Iris pigment epithelial cell (primary cell): ENCODE results near the gene RALGPS2.
A peak's percentile ranks its signal among the peaks of the same experiment; 100 is the strongest.
"Not testable (repeated sequence)": the region's sequence is repeated elsewhere in the genome, so short reads cannot be mapped to it uniquely, and the experiment has no call there.

ENCODE experiments used
- DNase-seq: peaks from one replicate; pipeline ENCODE4 v3.0.0-alpha.2; 2011; ENCODE audit warnings: low read depth

RALGPS2 gene

DNA sequence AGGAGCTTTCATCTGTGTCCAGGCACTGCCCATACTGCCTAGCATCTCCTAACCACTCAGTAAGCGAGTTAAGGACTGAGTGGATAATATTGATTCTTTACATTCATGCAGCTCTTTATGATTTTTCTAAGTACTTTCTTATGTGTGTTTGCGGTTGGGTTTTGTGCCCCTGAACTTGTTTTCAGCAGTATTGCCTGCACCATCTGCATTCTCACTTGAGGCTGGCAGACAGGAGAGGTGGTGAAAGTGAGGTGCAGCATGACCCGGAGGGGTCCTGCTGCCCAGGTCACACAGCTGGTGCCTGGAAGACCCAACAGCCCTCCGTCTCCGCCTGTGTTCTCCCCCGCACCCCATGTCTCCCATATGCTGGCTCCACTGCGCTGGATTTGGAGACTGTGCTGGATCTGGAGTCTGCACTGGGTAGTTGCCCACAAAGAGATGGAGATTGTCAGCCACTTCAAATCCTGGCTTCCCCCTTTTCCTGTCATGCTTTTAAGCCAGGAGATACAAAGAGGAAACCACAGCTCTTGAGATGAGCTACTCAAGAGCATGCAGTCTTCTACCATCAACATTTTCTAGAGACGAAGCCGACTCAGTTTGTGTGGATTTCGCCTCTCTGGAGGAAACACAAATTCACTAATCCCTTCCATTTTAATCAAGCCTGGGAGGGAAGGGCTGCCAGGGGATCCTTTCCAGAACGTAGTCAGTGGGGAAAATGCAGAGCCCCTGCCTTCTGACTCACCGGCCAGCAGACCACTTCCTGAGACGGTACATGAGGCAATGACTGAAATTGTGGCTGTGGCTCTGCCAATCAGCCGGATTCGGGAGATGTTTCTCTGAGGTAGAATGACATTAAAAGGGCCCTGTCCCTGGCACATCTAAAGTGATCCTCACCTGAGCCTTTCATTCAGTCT, 217.5 kb downstream of the RALGPS2 start:
- peak; percentile 55 for DNase-seq

DNA sequence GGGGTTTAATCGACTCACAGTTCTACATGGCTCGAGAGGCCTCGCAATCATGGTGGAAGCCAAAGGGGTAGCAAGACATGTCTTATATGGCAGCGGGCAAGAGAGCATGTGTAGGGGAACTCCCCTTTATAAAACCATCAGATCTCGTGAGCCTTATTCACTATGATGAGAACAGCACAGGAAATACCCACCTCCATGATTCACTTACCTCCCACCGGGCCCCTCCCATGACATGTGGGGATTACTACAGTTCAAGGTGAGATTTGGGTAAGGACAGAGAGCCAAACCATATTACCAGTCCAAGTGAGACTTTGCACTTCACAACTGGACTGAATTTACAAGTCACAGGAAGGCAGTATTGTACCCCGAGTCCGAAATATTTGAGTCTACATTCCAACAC, 219.7 kb downstream of the RALGPS2 start:
- no peak for DNase-seq

DNA sequence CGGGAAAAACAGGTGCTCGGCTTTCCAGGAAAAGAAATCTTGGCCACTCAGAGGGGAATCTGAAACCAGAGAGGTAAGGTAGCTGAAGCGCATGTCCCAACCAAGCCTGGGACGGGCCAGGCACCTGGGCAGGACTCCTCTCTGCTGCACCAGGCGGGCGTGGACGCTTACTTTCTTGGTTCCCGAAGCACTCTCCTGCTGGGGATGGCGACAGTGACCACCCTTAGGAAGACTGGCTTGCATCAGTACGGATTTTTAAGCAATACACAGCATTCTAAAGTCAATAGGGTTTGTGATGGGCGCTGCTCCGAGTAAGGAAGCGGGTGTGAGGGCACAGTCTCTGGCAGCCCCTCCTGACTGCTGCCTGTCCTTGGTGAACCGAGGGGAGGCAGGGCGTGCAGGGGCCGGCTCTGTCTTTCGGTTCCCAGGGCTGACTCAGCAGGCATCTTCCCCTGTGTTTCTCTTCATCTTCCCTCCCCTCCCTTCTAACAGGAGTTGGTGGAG, 220.8 kb downstream of the RALGPS2 start:
- peak; percentile 14 for DNase-seq

DNA sequence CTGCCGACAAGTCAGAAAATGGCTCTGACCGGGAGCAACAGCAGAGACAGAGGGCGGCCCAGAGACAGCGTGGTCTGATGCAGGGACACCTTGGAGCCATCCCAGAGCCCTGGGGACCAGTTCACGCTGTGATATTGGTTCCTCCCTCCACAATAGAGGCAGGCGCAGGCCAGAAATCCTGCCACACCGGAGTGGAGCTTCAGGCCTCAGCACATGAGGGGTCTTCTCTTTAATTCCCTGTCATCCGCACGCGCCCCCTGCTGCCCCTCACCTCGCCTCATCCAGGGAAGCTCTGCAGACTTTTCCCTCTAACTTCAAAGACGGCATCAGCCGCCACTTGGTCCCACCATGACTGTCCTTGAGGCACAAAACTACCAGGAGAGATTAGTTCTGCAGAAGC, 221.4 kb downstream of the RALGPS2 start:
- no peak for DNase-seq

DNA sequence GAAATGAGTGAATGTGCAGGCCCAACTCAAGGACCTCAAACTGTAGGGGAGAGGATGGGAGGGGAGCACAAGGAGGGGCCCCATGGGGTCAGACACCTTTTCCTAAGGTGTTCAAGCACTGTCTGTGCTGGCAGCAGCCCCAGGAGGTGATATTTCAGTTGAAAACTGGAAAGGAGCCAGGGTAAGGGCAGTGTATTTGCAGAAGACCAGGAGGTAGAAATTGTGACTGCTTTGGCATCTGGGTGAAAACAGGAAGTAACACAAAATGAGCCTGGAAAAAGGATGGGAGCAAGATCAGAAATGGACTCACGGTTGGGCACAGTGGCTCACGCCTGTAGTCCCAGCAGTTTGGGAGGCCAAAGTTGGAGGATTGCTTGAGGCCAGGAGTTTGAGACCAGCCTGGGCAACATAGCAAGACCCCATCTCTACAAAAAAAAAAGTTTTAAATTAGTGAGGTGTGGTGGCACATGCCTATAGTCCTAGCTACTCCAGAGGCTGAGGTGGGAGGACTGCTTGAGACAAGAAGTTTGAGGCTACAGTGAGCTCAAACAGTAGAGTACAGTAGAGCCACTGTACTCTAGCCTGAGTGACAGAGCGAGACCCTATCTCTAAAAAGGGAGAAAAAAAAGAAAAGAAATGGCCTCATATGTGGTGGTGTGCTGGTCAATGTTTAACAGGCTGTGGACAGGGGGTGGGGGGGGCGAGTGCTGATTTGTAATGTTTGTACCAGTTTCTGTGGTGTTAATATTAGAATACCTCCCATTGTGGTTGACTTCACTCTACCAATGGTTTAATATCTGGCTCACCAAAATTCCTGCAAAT, 222.0 kb downstream of the RALGPS2 start:
- DNase-seq, result no peak

DNA sequence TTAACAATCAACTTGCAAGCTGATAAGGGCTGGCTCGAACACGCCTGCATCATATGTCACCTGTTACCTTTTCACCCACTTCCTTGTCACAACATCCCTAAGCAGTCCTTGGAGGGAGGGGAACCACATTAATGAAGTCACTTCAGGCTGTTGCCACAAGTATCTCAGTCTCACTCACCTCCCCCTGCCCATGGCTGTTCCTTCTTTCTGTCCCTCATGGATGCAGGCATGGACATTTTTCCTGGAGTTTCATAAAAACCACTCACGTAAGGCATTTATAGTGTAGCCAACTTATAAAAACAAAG, 222.6 kb downstream of the RALGPS2 start:
- no peak for DNase-seq

DNA sequence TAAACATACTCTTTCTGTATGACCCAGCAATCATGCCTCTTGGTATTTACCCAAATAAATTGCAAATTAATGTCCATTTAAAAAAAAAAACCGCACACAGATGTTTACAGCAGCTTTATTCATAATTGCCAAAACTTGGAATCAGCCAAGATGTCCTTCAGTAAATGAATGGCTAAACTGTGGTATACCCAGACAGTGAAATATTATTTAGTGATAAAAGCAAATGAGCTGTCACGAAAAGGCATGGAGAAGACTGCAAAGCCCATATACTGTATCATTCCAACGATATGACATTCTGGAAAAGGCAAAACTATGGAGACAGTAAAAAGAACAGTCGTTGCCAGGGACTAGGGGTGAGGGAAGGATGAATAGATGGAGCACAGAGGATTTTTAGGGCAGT, 223.6 kb downstream of the RALGPS2 start:
- DNase-seq, result no peak

DNA sequence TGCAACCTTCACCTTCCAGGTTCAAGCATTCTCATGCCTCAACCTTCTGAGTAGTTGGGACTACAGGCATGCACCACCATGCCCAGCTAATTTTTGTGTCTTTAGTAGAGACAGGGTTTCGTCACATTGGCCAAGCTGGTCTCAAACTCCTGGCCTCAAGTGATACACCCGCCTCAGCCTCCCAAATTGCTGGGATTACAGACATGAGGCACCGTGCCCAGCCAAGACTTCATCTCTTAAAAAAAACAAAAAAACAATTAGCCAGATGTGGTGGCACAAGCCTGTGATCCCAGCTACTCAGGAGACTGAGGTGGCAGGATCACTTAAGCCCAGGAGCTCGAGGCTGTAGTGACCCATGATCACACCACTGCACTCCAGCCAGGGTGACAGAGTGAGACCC, 224.8 kb downstream of the RALGPS2 start:
- DNase-seq, result not testable (repeated sequence)

DNA sequence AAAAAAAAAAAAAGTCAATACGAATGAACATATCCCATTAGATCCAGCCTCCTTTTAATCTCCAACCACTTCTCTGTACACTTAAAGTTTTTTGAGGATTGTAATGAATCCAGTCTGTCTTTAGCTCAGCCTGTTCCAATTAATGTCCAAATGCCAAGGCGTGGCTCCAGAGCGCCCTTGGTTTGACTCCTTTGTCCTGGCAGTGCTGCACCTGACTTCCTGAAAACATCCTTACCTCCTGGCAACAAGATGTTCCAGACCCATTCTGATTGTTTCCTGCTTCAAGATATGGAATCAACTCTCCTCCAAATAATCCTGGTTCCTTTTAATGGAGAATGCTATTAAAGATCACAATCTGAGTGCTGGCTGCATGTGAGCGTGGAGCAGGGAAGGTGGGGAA, 226.6 kb downstream of the RALGPS2 start:
- DNase-seq, result no peak

DNA sequence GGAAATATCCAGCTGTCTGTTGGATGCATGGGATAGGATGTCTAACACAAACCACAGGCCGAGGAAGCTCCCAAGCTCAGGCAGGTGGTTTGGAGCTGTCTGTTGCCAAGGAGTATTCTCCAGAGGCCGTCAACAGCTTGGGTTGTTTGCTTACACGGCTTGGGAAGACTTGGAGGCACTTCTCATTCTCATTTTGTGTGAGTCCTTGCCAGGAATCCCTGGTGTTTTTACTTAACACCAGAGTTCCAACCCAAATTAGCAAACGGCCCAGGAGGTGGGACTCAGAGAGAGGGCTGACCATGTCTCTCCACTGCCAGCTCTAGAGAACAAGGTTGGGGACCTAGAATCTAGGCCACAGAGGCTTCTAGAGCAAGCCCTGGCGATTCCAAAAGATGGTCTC, 228.0 kb downstream of the RALGPS2 start:
- no peak for DNase-seq

DNA sequence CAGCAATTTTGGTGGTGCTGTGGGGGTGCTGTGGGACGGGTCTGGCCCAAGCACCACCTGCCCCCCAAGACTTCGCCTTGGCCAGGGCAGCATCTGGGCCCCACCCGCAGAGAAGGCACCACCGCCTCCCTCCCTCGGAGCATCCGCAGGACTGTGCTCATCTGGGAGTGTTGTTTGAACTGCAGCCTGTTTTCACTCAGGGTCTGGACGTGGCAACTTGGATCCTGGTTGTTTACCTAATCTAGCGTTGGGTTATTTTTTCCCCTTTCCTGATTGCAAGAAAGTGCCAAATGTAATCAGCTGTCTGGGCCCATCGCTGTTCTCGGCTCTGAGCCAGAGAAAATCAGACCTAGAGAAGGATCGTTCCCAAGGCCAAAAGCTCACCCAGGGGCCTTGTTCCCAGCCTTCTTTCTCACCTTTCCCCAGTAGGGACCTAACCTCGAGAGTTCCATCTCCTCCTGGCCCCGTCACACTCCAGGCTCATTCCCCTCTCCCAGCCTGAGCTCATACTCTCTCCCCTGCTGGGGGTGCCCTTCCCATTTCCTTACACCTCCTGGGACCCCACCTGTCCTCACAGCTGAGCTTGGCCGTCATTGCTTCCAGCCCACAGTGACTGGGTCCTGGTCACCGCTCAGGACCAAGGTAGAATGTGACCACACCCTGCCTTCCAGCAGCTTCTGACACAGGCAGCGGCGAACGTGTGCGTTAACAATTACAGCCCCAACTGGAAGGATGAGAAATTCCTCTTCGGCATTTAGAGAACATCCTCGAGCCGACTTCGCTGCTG, 228.7 kb downstream of the RALGPS2 start:
- no peak for DNase-seq

DNA sequence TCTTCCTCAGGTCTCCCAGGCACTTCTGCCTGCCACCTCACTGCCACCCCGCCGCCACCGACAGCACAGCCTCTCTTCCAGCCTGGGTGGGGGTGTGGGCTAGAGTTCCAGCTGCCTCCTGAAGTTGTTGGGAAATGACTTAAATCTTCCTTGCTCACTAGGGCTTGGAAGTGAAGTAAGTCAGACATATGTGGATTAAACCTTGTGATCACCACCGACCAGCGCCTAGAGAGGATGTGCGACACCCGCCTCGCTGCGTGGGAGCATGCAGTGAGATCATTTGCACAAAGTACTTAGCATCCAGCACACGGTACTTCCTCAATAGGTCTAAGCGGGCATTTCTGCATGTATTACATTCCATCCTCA, 229.3 kb downstream of the RALGPS2 start:
- DNase-seq, result no peak

DNA sequence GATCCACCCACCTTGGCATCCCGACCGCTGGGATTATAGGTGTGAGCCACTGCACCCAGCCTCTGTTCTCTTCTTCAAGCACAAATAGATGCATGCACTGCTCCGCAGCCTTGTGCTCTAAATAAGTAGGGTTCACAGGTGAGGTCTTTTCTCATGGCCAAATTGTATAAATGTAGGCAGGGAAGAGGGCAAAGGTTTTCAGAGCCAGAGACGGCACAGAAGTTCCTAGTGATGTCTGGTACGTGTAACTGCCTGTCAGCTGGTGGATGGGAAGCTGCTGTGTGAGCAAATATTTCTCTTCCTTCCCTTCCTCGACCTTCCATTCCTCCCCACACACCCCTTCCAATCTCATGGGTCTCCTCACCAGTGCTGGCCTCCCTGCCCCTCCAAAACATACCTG, 229.9 kb downstream of the RALGPS2 start:
- no peak for DNase-seq

DNA sequence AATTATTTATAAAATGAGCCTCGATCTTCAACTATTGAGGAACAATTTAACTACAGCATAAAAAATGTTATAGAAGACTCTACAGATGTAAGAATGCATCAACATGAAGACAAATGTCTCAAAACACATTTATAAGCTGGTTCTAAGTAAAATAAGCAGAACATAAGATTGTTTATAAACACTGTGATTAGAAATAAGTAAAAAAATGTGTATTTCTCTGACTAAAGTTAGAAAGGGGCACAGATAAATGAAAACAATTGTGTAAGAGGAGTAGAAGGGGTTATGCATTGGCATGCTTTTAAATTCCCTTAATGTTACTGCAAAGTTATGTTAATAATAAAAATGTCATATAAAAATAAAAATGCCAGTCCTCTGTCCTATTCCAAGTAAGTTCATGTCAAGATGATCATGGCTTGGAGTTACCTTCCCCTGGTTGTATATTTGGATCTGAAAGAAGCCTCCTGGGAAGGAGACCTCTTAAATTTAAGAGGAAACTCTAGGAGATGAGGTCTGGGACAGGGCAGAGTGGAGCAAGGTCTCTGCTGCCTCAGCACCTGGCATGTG, 230.4 kb downstream of the RALGPS2 start:
- DNase-seq, result no peak

DNA sequence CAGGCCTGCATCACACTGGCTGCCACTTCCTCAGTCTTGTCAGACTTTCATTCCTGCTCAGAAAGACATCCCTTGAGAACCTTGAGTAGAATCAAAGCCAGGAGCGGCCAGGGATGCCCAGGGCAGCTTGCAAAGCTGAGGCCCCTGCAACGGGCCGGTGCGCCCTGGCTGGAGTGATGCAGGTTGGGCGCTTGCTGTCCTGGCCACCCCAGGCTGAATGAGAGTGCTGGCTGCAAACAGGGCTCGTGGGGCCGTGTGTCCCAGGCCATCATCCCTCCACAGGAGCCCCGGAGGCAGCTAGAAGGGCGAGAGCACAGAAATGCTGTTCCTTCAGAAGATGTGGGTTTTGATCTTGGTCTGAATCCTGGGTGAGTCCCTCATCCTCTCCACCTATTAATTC, 233.4 kb downstream of the RALGPS2 start:
- no peak for DNase-seq

DNA sequence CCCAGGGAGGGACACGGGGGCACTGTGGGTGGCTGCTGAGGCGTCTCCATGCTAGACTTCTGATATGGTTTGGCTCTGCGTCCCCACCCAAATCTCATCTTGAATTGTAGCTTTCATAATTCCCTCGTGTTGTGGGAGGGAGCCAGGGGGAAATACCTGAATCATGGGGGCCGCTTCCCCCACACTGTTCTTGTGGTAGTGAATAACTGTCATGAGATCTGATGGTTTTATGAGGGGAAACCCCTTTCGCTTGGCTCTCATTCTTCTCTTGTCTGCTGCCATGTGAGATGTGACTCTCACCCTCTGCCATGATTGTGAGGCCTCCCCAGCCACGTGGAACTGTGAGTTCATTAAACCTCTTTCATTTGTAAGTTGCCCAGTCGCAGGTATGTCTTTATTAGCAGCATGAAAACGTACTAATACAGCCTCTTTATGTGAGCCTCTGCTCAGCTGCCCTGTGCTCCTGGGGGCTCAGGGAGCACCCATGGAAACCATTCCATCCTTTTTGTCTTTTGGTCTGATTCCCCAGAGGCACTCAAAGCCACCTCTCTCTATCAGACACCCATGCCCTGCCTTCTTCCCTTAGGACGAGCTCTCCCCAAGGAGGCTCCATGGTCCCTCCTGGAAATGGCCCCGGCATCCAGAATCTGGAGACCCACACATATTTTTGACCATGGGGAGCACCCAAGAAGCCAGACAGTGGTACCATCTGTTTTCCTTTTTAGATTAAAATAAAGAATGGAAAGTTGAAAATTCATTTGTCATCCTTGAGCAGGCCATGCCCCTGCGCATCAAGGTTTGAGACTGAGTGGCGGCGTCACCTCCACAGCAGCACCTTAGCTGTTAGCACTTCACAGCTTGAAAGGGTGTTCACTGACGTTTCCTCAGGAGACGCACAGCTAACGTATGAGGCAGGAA, 234.8 kb downstream of the RALGPS2 start:
- DNase-seq, result no peak

DNA sequence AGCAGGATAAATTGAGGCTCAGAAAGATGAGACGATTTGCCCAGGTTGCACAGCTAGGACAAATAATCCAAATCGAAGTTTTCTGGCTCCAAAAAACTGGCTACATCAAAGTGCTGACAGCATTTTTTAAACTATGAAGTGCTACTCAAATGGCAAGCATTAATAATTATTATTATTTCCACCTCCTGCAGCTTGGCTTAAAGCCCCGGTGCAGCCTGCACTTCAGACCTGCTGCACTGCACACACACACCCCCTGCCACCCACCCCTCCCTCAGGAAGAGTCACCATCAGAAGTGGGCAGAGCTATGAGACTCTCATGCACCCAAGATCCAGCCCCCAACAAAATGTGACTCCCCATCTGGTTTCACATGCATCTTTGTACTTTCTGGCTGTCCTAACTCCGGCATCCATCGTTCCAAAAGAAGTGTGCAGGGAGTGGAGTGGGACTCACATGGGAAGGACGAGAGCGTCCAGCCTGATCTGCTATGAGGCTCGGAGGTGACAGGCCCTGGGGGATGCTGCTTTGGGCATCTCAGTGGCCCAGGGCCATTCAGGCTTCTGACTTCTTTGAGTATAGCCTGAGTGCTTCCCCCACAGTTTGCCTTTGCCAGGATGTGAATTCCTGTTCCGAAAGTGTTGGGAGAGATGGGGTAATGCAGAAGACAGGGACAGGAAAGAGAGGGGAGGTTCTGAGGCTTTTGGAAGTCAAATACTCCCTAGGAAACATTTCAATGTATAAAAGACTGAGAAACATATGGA, 235.6 kb downstream of the RALGPS2 start:
- no peak for DNase-seq

DNA sequence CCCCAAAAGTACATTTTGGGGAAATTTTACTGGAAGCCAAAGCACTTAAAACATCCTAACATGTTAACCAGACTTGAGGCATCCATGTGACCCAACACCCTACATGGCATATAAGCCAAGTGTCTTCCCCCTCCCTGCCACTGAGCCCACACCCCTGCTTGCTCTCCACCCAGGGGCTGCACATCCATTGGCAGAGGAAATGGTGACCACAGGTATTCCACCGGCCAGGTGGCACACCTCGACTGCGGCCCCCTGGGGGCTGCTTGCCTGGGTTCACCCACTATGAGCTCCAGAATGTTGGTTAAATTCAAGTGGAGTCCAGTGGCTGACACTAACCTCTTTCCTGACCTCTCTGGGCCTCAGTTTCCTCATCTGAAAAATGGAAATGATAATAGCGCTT, 236.3 kb downstream of the RALGPS2 start:
- DNase-seq, result no peak

DNA sequence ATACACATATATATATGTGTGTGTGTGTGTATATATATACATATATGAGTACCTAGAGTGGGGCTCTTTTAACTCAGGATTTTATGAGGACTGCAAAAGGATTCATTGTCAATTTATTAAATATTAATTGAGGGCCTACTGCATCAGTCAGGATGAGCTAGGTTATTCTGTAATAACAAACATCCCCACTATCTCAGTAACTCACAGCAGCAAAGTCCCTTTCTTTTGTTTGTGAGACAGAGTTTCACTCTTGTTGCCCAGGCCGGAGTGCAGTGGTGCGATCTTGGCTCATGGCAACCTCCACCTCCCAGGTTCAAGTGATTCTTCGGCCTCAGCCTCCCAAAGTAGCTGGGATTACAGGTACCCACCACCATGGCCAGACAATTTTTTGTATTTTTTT, 236.8 kb downstream of the RALGPS2 start:
- no peak for DNase-seq
